GM21423 (cell line): Measurements from ENCODE around the gene PRR12.

Experiments used
- ATAC-seq: cut with Tn5 transposase; IDR thresholded peaks from one replicate; pipeline ENCODE4 v1.9.1; 2021; ENCODE audit warnings: mild to moderate bottlenecking, moderate library complexity; ENCODE audit not compliant: unreplicated experiment

The PRR12 gene

GRCh38 chr19:49590971-49591730 lies at the start of gene PRR12:
Gene PRR12 (plus strand): TSS chr19:49591182. CDS start chr19:49591655, 473 bp downstream.
- no peak for ATAC-seq

GRCh38 chr19:49541914-49542313 lies 49.1 kb upstream of the PRR12 start:
- ATAC-seq = no peak

GRCh38 chr19:49542446-49542845 lies 48.5 kb upstream of the PRR12 start:
- ATAC-seq = no peak

- no peak for ATAC-seq
Observed at GRCh38 chr19:49543032-49543431, 48.0 kb upstream of the PRR12 start.

- no peak for ATAC-seq
Observed at GRCh38 chr19:49544154-49544553, 46.8 kb upstream of the PRR12 start.

GRCh38 chr19:49546825-49547565 lies 44.0 kb upstream of the PRR12 start:
- ATAC-seq = no peak

- no peak for ATAC-seq
Observed at GRCh38 chr19:49549045-49549444, 41.9 kb upstream of the PRR12 start.

- no peak for ATAC-seq
Observed at GRCh38 chr19:49551531-49551930, 39.5 kb upstream of the PRR12 start.

GRCh38 chr19:49552749-49553148 lies 38.2 kb upstream of the PRR12 start:
- ATAC-seq = no peak

- ATAC-seq = no peak
Observed at GRCh38 chr19:49553451-49554271, 37.3 kb upstream of the PRR12 start.

- ATAC-seq = no peak
Observed at GRCh38 chr19:49554701-49555181, 36.2 kb upstream of the PRR12 start.

- no peak for ATAC-seq
Observed at GRCh38 chr19:49555600-49556411, 35.2 kb upstream of the PRR12 start.

- no peak for ATAC-seq
Observed at GRCh38 chr19:49556412-49557398, 34.3 kb upstream of the PRR12 start.

- no peak for ATAC-seq
Observed at GRCh38 chr19:49557641-49558325, 33.2 kb upstream of the PRR12 start.

- no peak for ATAC-seq
Observed at GRCh38 chr19:49558591-49558990, 32.4 kb upstream of the PRR12 start.

- no peak for ATAC-seq
Observed at GRCh38 chr19:49559443-49559842, 31.5 kb upstream of the PRR12 start.

- ATAC-seq = no peak
Observed at GRCh38 chr19:49559928-49560327, 31.1 kb upstream of the PRR12 start.

GRCh38 chr19:49560358-49560900 lies 30.6 kb upstream of the PRR12 start:
- no peak for ATAC-seq
